Hematopoietic multipotent progenitor cell treated with erythropoietin and hydrocortisone succinate and interleukin-3 and kit ligand, for 4 days (in vitro differentiated cells): ENCODE results near the gene PAQR5.

Experiments used
- DNase-seq: peaks from one replicate; pipeline ENCODE4 v3.0.0-alpha.2; 2015

Gene PAQR5

DNA sequence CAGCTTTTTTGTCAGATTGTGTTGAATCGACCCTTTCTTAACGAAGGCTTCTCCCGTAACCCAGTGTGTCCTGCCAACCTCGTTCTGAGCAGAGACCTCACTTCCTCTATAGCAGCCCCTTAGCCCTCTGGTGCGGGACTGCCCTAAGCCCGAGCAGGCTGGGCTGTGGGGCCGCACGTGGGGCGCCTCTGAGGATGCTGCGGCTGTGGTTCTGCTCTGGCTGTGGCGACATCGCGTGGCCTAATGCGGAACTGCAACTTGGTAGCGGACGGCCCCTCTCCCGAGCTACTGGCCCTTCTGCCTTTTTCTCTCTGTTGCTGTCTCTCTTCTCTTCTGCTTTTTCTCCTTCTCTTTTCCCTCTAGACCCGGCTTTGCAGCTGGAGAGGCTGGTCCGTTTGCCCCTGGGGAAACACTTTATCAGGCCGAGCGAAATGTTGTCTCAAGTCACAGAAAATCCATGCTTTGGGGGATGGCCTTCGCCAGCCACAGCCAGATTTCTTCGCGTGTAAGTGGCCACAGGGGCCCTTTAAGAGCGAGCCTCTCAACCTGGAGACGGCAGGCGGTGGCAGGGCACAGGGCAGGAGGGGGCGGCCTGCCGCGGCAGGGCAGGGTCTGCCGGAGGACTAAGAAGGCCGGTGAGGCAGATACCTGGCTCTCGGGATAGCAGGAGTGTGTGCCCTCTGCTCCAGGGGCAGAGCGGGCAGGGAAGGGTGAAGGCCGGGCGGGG is 96.0 kb downstream of the PAQR5 start:
- peak; percentile 92 for DNase-seq

DNA sequence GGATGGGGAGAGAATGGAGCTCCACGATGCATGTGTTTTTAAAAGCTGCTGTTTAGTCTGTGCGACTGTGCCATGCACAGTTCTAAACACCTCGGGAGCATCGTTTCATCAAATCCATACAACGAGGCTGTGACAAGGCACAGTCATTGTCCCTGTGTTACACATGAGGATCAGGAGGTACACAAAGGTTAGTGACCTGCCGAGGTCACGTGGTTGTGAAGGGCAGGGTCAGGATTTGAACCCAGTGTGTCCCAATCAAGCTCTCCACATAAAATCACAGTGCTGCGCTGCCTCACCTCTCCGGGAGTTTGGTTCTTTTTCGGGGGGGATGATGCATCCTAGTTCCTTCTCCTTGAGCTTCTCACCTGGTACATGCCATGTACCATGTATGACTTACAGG is 96.7 kb downstream of the PAQR5 start:
- DNase-seq = no peak

DNA sequence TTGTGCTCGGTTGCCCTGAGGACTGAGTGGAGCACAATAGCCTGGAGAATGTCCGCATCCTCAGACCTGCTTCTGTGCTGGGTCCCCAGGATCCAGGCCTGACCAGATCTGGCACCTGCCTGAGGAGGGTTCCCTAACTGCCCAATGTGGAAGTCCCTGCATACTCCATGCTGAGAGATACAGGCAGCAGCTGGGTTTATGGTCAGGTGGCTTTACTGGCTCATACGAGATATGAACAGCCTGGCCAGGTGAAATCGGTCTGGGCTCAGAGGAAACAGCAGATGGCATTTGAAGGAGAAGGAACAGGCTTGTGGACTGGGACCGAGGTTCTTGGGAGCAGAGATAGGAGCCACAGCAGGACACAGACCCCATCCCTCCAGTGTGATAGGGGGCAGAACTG is 97.3 kb downstream of the PAQR5 start:
- DNase-seq = no peak

DNA sequence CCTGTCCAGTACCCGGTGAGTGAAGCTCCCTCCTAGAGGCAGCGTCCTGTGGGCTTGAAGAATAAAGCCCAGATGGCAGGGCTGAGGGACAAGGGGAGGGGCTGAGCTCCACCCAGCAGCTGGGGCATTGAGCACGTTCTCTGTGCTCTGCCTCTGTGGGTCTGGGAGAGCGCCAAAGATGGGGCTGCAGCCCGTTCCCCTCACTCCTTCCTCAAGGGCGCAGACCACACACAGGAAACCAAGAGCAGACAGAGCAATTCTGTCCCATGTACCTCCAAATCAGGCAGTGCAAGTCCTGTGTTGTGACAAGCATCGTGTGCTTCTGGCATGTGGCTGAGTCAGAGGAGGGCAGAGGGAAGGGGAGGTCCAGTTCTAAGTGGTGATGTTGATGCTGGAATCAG is 99.8 kb downstream of the PAQR5 start:
- peak; percentile 80 for DNase-seq

DNA sequence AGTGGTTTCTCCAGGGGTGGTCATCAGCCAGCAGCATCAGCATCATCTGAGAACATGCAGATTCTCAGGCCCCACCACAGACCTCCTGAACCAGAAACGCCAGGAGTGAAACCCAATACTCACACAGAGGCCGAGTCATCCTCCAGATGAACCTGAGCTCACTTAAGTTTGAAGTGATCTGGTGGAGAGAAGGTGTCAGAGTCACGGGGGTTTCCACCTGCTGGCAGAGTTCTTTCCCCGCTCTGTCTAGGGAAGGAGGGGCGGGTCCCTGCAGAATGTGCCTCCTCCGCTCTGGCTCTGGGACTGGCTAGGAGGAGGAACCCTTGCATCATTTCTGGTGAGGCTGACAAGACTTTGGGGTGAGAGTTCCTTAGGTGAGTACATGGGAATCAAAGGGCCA is 102.1 kb downstream of the PAQR5 start:
- no peak for DNase-seq

DNA sequence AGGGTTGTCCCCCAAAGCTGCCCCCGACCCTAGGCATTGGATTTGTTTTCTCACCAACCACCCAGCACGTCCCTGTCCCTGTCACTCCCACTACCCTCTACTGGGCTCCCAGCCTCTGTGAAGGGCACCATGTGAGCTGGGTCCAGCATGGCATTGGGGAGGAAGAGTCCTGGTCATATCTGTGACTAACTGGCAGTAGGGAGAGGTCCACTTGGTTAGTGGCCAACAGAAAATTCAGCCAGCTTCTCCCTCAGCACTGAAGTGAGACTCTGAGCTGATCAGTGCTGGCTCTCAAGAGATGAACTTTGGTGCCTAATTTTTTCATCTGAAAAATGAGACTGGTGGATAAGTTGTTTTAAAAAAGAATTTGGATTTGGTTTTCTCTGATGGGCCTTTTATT is 104.1 kb downstream of the PAQR5 start:
- DNase-seq = no peak

DNA sequence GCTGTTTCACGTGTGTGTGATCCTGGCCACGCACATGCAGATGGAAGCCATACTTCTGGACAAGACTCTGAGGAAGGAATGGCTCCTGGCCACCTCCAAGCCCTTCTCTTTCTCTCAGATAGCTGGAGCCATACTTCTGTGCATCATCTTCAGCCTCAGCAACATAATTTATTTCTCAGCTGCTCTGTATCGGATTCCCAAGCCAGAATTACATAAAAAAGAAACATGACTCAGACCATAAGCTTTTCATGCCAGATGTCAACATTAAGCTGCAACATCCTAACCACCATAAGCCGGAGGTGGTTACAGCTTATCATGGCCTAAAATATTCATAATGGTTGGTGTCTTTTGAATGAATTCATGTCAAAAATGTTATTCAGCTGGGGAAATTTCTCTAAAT is 104.9 kb downstream of the PAQR5 start:
- DNase-seq = no peak

DNA sequence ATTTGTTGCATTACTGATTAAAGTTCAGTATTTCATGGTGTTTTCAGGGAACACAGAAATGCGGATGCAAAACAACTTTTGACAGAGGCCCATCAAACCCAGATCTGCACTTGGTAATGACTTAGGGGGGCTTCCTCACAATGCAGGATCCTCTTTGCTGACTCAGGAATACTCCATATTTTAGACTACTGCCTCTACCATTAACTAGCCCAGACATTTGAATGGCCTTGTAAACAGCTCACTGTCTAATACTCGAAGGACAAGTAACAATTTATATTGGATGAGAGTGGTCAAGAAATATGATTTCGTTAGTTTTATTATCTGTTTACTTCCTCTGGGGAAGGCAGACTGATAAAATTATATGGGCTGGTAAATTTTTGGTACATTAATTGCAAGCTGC is 106.4 kb downstream of the PAQR5 start:
- no peak for DNase-seq

DNA sequence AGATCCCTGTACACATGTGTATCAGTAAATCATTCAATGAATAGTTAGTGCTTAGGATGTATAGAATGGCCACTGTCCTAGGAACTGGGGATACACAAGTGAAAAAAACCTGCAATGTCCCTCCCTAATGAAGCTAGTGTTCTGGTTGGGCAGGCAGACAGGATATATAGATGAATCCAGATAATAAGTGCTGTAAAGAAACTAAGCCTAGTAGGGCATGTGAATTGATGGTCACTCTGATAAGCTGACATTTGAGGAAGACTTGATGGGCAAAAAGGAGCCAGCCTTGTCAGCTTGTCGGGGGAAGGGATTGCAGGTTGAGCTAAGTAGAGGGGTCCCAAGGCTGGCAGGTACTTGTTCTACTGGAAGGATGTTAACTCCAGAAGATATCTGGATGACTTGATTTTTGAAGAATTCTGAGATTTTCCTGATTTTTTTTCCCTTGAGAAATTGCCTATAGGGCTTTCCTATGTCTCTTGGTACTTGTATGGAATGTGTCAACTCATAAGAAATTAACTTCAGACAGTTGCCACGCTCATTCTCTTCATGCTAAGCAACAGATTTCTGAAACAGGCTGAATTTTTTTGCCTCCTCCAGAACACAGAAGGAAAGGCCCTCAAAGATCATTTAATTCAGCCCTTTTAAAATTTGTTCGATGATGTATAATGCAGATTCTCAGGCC is 109.1 kb downstream of the PAQR5 start:
- peak; percentile 29 for DNase-seq

DNA sequence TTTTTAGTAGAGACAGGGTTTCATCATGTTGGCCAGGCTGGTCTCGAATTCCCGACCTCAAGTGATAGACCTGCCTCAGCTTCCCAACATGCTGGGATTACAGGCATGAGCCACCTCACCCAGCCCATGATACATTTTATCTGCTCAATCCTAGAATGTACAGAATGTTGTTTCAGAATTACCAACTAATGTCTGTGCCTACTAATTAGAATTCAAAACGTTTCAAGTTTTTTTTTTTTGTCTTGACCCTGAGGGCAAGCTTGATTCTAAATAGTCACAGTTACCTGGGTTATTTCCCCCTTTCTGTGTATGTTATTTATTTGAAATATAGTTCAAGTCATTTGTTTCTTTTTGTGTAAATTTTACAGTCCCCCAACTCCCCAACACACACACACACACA is 110.1 kb downstream of the PAQR5 start:
- no peak for DNase-seq

DNA sequence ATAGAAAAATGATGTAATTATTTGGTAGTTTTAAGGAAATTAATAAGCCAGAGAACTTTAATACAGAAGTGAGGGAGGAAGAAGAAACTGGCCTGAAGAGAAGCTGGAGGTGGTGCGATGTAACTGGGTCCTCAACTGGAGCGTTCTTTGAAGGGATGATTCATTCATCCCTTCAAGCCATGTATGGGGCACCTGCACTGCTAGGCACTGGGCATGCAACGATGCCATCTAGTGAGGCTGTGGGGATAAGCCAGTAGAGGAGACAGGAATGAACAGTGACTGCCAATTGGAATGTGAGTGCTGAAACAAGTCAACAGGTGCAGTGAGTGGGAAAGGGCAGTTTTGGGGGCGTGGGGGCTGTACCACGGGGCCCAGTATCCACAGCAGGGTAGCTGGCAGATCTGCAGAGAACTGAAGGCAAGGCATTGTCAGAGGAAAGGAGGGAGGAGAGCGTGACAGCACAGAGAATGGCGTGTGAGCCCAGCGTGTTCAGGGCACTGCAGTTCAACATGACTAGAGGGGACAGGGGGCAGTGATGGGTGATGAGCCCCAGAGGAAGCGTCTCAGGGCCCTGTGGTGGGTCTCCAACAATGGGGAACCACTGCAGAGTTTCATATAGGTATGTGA is 111.6 kb downstream of the PAQR5 start:
- DNase-seq = peak; percentile 65

DNA sequence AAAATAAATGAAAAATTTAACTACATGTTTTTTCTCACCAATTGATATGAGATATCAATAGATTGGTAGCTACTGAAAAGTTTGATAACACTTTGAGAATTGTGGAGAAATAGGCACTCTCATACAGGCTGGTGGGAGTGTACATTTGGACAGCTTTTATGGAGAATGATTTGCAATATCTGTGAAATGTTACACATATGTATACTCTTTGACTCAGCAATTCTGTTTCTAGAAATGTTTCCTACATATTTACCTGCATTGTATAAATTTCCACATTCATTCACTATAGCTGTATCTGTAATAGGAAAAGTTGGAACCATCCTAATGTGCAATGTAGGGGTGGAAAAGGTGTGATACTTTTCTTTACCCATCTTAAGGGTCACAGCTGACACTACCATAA is 113.6 kb downstream of the PAQR5 start:
- DNase-seq = no peak

DNA sequence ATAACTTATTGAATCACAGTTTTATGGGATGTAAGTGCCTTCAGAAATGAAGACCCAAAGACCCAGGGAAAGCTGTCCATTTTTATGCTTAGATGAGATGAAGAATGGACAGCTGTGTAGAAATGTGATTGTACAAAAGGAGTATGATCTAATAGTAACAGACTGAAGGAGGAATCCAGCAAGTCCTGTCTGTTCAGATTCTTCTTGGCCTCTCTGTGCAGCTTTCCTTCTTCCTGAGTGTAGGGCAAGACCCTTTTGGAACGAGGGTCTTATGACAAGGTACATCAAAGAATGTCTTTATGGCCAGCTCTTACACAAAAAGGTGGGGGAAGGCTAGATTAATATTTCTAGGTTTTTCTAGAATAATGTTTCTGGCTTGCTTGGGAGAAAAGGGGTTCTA is 114.0 kb downstream of the PAQR5 start:
- DNase-seq = no peak

DNA sequence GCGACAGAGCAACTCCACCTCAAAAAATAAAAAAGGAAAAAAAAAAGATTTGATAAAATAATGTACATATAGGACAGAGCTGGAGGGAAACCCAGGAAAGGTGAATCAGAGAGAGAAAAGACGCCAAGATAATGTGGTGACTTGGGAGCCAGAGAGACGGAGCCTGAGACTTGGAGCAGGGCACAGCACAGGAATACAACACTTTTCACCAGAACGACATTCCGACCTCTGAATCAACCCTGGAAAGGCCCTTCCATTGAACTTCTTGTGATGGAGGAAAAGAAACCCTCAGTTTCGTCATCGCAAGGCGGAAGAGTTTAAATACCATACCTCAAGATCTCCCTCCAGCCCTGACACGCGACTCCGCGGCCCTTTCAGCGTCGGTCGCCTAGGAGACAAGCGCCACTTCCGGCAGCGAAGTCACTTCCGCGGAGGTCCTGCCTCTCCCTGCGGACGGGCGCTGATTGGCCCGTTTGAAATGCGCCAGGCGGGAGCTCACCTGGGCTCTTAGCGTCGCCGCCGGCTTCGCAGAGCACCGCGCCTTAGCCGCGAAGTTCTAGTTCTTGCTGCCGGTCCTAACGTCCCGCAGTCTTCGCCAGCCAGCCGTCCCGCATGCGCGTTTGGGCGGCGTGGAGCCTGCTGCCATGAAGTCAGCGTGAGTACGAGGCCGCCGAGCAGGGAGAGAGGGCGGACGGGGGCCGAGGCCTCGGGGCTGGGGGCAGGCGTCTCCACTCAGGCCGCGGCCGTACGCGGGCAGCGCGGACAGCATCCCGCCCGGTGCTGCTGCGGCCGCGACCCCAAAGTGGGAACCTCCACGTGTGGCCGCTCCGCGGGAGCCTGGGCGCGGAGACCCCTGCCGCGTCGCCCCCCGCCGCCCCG is 115.3 kb downstream of the PAQR5 start, which contains the start of gene KIF23:
KIF23 (plus strand) TSS at position 528 of the 879 bp plus-strand sequence; CDS start at position 645, 117 bp downstream.
- DNase-seq = peak; percentile 97

DNA sequence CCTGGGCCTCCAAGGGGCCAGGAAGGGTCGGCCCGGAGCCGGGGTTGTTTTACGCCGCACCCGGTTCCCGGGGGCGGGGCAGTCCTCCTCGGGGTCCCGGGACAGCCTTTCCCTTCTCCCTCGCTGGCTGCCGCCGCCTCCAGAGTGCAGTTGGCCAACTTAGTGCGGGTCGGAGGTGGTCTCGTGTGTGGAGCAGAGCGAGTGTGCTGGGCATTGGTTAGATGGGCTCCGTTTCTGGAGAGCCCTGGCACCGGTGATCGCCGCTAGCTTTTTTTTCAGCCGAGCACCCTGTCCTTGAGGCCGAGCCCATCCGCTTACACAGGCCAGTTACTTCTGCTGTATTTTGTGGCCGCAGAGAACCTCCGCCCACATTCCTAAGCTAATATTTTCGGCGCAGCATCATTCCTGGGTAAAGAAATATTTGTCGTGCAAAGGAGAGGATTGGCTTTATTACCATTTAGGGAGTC is 116.0 kb downstream of the PAQR5 start:
- DNase-seq = peak; percentile 70

DNA sequence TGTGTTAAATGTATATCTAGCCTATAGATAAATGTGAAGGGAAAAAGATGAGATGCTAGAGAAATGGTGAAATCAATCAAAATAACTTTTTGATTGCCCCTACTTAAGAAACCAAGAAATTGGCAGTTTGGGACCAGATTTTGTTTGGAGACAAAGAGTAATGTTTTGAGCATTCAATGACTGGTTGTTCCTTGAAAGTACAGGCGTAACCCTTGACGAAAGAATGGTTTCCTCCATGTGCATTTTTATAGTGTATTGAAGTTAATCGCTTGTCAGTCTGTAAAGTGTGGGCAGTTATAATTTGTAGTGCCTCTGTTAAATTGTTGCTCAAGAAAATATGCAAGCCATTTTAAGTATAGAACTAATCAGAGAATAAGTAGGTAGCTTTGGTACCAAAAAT is 116.7 kb downstream of the PAQR5 start:
- no peak for DNase-seq

DNA sequence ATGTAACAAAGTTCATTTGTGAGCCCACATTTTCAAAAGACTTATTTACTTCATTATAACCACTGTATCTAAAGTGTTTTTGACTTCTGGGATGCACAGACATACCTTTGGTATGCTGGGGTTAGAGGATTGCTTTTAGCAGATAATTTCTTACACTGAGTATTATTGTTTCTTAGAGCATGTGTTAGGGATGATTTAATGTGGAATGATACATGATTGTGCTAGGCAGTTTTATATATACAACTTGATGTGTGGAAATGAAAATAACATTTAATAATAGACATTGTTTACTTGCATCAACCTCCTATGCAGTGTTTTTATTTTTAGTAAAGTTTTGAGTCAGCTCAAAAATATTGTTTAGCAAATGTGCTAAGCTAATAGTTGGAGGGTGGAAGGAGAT is 118.9 kb downstream of the PAQR5 start:
- DNase-seq = no peak

DNA sequence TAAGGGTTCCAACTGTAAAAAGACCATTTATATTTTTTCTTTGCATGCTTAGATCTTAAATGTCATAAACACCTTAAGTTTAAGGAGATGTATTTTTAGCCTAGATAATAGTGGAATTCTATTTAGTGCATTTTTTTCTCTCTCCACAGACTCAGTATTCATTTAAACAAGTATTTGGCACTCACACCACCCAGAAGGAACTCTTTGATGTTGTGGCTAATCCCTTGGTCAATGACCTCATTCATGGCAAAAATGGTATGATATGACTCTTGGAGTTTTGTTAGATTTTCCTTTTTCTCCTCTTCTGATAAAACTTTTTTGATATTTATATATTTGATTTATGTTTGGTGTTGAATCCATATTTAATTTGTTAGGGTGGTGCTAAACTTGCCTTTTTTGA is 122.8 kb downstream of the PAQR5 start:
- no peak for DNase-seq

DNA sequence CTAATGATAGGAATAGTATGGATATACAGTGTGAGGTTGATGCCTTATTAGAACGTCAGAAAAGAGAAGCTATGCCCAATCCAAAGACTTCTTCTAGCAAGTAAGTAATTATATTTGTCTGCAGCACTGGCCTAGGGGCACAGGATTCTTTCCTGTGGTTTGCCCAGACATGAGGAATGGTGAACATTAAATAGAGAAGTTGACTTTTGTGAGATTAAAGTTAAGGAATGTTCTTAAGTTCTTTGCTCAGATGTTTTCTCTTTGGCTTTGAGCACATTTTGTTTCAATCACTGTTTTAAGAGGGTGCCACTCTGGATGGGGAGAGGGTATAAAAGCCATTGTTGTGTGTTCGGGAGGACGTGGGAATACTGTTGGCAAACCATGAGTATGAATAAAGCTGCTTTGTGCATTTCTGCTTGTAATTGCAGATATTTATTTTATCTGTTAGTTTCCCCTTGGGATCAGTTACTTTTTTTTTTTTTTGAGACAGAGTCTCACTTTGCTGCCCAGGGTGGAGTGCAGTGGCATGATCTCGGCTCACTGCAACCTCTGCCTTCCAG is 123.7 kb downstream of the PAQR5 start:
- no peak for DNase-seq

DNA sequence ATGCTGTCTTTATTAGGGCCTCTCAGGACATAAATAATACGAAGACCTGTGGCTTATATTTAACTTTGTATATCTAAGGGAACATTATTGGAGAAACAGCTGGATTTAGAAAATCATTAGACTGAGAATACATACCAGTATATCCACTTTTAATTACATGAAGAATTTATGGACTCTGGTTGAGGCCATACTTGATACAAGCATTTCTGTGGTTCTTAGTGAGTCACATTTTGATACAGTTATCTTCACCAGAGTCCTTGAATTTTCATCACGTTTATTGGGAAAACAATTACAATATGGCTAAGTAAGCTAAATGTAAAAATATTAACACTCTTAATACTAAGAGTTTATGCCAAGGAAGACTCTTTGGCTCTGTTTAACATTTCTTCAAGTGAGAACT is 125.3 kb downstream of the PAQR5 start:
- no peak for DNase-seq

DNA sequence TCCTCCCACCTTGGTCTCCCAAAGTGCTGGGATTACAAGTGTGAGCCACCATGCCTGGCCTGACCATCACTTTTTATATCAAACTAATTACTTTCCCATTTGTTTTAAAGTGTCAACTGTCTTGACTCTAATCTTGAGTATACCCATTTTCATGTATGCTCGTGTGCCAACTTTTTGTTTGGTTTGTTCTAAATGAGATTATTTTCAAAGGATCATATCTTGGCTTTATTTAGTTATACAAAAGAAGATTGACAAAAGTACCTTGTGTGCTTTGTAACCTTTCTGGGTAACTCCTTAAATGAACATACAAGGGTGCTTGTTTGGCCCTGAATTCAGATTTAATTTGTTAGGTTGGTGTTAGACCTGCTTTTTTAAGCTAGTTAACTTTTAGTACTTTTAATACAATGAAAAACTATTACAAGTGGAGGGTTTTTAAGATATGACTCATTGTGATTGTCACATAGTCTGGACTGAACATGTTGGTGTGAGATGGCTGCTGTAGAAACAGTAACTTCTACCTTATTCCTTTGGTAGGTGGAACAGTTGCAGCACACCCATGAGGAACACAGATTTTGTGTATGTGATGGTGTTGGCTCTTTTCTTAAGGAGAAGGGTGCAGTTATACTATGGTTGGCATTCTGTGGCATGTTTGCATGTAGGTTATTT is 126.2 kb downstream of the PAQR5 start:
- DNase-seq = no peak

DNA sequence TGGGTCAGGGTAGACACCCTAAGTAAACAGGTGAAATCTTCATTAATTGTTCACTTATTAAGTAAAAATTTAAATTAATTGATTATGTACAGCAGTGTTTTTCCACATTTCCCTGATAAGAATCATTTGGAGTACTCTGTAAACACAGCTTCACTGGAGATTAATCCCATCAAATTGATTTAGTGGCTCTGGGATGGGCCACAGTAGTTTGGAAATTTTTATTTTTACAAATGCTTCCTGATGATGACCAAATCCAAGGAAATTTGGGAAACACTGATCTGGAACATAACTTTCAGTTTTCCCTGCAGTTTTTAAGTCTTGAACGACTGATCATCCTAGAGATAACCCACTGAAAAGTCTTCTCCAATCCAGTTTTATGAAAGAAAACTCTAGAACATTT is 135.1 kb downstream of the PAQR5 start:
- DNase-seq = no peak
